22Rv1 (cell line): ENCODE data around the gene SLC2A13.

Experiments used
- CTCF ChIP-seq: fragments of 450-650 bp; IDR thresholded peaks from 2 replicates; pipeline ENCODE4 v1.5.1; 2017; ENCODE audit warnings: mild to moderate bottlenecking
- ZFX ChIP-seq: fragments of 450-650 bp; IDR thresholded peaks from 2 replicates; pipeline ENCODE4 v1.6.1; 2017; ENCODE audit warnings: antibody characterized with exemption, borderline replicate concordance

GRCh38 chr12:39831587-39832315 lies 274.1 kb downstream of the SLC2A13 start:
- TF ChIP-seq CTCF (no peak), ZFX (no peak)
